NCI-H82 (cell line): ENCODE results near the gene BAZ2B.

Experiments used
- DNase-seq: peaks from one replicate; lab custom pipeline; 2025; lab: John Stamatoyannopoulos, UW

BAZ2B gene

GRCh38 chr2:159317392-159318088 is 298.8 kb downstream of the BAZ2B start:
- no peak for DNase-seq

GRCh38 chr2:159307942-159308341 is 308.4 kb downstream of the BAZ2B start:
- DNase-seq: no peak

- no peak for DNase-seq
These were observed 315.8 kb downstream of the BAZ2B start for GRCh38 chr2:159300586-159300985.

- DNase-seq: no peak
These were observed 317.4 kb downstream of the BAZ2B start for GRCh38 chr2:159298967-159299366.

GRCh38 chr2:159297042-159297707 is 319.2 kb downstream of the BAZ2B start:
- DNase-seq: peak; percentile 26

- peak; percentile 14 for DNase-seq
These were observed 324.2 kb downstream of the BAZ2B start for GRCh38 chr2:159292157-159292556.

- DNase-seq: peak; percentile 76
These were observed 325.9 kb downstream of the BAZ2B start for GRCh38 chr2:159290289-159290907.

GRCh38 chr2:159287733-159288132 is 328.6 kb downstream of the BAZ2B start:
- DNase-seq: no peak

GRCh38 chr2:159286709-159287441 is 329.5 kb downstream of the BAZ2B start:
- DNase-seq: peak; percentile 100

GRCh38 chr2:159285929-159286708 is 330.2 kb downstream of the BAZ2B start, which contains the start of gene WDSUB1:
TSS of gene WDSUB1 (minus strand) at chr2:159286703. CDS start at chr2:159283069, 3,634 bp downstream.
- DNase-seq: peak; percentile 65

- DNase-seq: no peak
These were observed 330.9 kb downstream of the BAZ2B start for GRCh38 chr2:159285433-159285832.

GRCh38 chr2:159283529-159283928 is 332.8 kb downstream of the BAZ2B start:
- DNase-seq: no peak

GRCh38 chr2:159281002-159281401 is 335.3 kb downstream of the BAZ2B start:
- no peak for DNase-seq

GRCh38 chr2:159279700-159280099 is 336.6 kb downstream of the BAZ2B start:
- no peak for DNase-seq

GRCh38 chr2:159275111-159275510 is 341.2 kb downstream of the BAZ2B start:
- DNase-seq: no peak

- no peak for DNase-seq
These were observed 344.2 kb downstream of the BAZ2B start for GRCh38 chr2:159272156-159272555.

GRCh38 chr2:159270744-159271379 is 345.5 kb downstream of the BAZ2B start:
- DNase-seq: no peak
